ENCODE data around the gene PJA2.
"Not testable (repeated sequence)": the region's sequence is repeated elsewhere in the genome, so short reads cannot be mapped to it uniquely, and the experiment has no call there.

The PJA2 gene

DNA sequence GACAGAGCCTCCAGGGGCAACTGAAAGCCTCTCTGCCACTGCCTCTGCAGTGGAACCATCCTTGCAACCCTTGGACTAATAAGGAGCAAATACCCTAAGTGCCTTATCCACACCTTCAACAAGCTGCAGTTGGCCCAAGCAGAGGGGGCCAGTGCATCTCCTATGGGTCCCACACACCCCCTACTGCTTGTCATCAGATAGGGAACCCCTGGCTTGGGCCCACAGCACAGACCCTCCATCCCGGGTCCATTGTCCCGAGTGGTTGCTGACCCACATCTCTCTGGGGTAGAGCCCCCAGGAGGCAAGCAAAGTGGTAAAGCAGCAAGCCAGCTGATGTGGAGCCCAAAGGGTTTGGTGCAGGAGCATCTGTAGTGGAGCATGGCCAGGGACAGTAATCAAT is 119.5 kb downstream of the PJA2 start:
- TF ChIP-seq, protein P1, sequence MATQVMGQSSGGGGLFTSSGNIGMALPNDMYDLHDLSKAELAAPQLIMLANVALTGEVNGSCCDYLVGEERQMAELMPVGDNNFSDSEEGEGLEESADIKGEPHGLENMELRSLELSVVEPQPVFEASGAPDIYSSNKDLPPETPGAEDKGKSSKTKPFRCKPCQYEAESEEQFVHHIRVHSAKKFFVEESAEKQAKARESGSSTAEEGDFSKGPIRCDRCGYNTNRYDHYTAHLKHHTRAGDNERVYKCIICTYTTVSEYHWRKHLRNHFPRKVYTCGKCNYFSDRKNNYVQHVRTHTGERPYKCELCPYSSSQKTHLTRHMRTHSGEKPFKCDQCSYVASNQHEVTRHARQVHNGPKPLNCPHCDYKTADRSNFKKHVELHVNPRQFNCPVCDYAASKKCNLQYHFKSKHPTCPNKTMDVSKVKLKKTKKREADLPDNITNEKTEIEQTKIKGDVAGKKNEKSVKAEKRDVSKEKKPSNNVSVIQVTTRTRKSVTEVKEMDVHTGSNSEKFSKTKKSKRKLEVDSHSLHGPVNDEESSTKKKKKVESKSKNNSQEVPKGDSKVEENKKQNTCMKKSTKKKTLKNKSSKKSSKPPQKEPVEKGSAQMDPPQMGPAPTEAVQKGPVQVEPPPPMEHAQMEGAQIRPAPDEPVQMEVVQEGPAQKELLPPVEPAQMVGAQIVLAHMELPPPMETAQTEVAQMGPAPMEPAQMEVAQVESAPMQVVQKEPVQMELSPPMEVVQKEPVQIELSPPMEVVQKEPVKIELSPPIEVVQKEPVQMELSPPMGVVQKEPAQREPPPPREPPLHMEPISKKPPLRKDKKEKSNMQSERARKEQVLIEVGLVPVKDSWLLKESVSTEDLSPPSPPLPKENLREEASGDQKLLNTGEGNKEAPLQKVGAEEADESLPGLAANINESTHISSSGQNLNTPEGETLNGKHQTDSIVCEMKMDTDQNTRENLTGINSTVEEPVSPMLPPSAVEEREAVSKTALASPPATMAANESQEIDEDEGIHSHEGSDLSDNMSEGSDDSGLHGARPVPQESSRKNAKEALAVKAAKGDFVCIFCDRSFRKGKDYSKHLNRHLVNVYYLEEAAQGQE (IDR thresholded peaks at IDR 0.05; ENCODE audit: insufficient replicate concordance, low read depth), result no peak
- TF ChIP-seq POLR2AphosphoS5 (IDR thresholded peaks at IDR 0.05; ENCODE audit: low read depth), result no peak
- TF ChIP-seq SPI1 (IDR thresholded peaks at IDR 0.05; ENCODE audit: borderline replicate concordance, low read depth), result no peak
- TF ChIP-seq, protein P2, sequence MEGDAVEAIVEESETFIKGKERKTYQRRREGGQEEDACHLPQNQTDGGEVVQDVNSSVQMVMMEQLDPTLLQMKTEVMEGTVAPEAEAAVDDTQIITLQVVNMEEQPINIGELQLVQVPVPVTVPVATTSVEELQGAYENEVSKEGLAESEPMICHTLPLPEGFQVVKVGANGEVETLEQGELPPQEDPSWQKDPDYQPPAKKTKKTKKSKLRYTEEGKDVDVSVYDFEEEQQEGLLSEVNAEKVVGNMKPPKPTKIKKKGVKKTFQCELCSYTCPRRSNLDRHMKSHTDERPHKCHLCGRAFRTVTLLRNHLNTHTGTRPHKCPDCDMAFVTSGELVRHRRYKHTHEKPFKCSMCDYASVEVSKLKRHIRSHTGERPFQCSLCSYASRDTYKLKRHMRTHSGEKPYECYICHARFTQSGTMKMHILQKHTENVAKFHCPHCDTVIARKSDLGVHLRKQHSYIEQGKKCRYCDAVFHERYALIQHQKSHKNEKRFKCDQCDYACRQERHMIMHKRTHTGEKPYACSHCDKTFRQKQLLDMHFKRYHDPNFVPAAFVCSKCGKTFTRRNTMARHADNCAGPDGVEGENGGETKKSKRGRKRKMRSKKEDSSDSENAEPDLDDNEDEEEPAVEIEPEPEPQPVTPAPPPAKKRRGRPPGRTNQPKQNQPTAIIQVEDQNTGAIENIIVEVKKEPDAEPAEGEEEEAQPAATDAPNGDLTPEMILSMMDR (IDR thresholded peaks at IDR 0.05; ENCODE audit: insufficient read depth, low read length), result no peak
- no peak for TF ChIP-seq GABPA (IDR thresholded peaks at IDR 0.05; ENCODE audit: low read depth)
- DNase-seq (ENCODE audit: low read depth in 1 of 2, low spot score in 1 of 2), result no peak
- Histone ChIP-seq H3K27ac (replicated peaks) (no peak overlapping the region), H3K27me3 (ENCODE audit: insufficient read depth, poor library complexity, severe bottlenecking) (no peaks in the 10 kb centered on the region), H3K4me3 (replicated peaks; ENCODE audit: insufficient read depth, low read length) (no peak overlapping the region)

DNA sequence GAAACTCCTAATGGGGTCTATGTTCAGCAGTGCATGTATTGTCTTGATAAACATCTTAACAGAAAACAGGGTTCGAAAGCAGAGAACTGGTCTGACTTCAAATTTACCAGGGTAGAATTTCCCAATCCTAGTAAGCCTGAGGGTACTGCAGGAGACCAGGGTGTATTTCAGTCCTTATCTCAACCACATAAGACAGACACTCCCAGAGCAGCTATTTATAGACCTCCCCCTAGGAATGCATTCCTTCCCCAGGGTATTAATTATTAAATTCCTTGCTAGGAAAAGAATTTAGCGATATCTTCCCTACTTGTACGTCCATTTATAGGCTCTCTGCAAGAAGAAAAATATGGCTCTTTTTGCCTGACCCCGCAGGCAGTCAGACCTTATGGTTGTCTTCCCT is 123.1 kb downstream of the PJA2 start:
- H3K27me3 ChIP-seq (ENCODE audit: insufficient read depth, poor library complexity, severe bottlenecking); DNase-seq (ENCODE audit: low read depth in 1 of 2, low spot score in 1 of 2); H3K4me3 ChIP-seq (replicated peaks; ENCODE audit: insufficient read depth, low read length); H3K27ac ChIP-seq (replicated peaks): not testable (repeated sequence)

All from HL-60 (cell line).